GM19463 (cell line): Measurements from ENCODE around the gene SPATA32.

Experiments used
- ATAC-seq: cut with Tn5 transposase; IDR thresholded peaks from one replicate; pipeline ENCODE4 v1.9.1; 2021; ENCODE audit warnings: mild to moderate bottlenecking, moderate library complexity; ENCODE audit not compliant: unreplicated experiment

SPATA32 gene

DNA sequence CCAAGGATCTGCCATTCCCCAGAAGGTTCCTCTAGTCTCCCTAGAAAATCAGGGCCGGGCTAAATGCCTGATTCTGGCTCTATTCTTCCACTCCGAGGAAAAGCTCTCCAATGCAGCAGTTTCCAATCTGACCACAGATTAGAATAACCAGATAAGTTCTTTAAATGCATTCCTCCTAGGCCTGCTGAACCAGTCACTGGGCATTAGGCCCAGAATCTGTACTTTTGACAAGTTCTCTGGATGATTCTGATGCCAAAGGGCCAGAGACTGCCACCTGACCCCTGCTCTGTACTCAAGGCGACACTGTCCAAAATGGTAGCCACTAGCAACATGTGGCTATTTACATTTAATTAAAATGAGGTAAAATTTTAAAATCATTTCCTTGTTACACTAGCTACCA, 32.6 kb upstream of the SPATA32 start:
- no peak for ATAC-seq

DNA sequence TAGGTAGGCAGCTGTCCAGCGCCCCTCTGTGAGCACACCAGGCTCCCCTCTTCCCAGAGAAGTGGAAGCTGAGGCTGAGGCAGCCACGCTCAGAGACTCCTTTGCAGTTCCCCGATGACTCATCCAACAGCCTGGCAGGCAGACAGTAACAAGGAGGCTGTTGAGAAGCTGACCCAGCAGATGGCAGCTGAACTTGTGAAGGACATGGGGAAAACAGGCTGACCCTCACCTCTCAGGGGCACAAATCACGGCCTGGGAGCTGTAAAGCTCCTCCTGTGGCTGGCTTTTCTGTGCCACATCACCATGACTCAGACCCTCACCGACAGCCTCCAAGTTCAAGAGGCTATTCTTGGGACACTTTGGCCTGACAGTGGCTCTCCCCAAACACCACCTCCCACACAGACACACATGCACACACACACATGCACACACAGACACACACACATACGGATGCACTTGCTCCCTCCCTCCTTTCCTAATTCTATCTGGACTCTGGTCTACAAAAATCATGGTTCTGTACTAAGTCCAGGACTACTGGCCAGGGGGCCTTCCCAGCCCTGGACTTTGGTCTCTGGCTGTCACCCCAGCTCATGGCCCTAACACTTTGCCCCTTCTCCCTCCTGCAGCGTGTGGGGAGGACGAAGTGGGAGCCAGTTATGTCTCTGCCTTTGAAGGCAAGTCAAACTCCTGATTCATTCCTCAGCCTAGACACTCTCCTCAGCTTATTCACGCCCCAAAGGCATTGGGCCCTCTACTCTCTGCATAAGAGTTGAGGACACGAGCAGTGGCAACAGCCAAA, 31.7 kb upstream of the SPATA32 start:
- peak; percentile 57 for ATAC-seq

DNA sequence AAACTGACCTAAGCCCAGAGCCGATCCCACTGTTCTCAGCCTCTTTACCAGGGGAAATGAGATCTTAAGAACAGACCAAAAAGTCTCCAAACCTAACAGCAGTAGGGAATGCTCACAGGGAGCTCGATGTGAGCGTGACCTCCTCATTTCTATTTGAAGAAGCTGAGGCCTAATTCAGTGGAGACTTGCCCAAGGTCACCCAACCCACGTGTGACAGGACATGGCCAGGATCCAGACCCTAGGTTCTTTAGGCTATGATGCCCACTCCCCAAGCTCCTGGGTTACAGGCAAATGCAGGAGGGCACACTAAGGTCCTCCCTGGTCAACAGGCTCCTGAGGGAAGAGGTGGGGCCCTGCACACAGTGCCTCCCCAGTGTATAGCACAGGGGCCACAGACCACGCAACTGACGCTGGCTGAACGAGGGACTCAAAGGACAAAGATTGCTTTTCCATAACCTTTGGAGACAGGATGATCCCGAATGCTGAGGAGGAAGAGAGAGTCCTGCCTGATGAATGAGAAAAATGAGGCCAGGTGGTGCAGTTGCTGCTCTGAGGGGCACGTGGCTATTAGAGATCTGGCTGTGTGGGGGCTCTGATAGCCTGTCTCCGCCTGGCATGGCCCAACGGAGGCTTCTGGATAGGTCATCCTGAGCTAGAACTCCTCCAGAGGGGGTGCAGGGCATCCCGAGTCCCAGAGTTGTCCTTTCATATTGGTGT, 31.0 kb upstream of the SPATA32 start:
- no peak for ATAC-seq

DNA sequence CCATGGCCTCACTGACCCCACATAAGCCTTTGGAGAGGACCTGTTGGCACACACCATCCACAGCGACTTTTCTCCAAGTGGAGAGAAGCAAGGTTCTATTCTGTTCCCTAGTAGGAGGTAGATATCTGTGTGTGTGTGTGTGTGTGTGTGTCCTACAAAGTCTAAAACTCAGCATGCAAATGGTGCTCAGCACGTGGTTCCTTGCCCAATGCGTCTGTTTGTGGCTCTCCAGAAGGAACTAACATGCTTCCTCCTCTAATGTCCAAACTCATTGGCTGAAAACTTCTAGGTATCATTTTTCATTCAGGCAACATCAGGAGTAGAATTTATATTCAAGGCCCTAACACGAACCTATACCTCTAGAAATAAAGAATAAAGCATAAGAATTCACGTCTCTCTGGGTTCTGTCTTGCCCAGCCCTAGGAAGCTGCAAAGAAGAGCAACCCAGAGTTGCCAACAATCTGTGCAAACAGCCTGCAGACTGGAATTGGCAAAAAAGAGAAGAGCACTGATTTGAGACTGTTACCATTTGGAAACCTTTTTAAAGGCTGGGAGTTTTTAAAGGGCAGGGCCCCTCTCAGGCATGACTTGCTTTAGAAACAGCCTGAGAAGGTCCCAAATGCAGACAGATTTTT, 29.4 kb upstream of the SPATA32 start:
- no peak for ATAC-seq

DNA sequence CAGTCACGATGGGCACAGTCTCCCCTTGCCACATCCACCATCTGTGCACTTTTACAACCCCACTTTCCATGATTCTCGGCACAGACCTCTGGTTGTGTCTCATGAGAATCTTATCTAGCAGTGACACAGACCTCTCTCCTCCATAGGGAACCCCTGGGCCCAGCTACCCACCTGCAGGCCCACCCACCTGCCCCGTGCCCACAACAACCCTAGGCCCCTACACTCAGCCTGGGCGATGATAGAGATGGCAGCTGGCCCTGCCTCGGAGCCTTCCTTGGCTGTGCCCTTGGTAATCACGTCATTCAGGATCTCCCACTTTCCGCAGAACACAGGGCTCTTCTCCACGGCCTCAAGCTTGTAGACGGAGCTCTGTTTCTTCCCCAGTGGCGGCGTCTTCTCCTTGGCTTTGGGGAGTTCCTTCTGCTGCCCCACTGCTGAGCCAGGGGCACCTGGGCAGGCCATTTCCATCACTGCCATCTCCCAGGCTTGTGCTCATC, 28.4 kb upstream of the SPATA32 start:
- ATAC-seq: no peak

DNA sequence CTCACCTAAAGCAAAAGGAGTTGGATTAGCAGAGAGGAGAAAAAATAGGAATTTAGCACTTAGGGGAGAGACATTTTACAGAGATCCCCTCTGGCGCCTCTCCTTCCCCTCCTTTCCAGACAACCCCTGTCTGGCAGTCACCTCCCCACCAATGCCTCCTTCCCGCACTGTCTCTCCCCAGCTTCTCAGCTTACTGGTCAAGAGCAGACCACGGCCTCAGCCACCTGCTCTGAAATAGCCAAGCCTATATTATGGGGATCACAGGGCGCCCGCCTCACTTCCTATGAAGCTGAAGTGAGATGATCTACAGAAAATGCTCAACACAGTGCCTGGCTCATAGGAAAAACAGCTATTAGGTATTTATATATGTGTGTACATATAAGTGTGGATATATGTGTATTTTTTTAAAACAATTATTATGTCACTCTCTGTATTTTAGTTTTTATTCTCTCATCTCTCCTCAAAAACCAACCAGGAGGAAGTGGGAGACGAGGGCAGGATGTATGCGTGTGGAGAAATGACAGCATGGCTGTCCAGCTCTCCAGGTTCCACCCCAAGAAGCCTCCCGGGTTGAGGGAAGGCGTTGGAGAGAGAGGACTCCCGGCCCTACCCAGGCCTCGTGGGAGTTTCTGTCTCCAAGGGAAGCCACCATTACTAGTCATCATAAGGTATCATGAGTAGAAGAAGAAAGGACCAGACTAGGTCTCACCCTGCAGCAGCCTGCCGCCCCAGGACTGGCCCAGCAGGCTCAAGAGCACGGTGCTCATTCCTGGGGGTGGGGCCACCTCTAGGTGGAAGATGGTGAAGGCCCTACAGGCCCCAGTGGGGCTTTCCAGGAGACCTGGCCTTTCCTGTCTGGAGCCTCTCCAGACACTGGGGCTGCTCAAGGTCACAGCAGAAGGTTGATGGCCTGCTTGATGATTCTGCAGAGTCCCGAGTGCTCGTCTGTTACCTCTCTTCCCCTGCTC, 27.7 kb upstream of the SPATA32 start:
- ATAC-seq: no peak

DNA sequence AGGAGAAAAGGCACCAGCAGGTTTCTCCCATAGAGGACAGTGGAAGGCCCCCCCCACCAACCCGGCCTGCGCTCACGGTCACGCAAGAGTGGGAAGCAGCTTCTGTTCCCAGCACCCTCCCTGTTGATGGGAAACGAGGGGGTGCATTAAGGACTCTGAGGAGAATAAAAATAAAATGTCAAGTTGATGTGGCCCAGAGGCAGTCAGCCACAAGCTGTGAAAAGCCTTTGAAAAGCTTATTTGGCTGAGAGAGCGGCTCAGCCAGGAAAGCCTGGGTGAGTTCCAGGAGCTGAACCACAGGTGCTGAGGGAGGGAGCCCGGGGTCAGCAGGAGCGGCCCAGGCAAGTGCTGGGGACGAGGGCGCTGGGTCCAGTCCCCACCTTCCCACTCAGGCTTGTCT, 26.9 kb upstream of the SPATA32 start:
- no peak for ATAC-seq

DNA sequence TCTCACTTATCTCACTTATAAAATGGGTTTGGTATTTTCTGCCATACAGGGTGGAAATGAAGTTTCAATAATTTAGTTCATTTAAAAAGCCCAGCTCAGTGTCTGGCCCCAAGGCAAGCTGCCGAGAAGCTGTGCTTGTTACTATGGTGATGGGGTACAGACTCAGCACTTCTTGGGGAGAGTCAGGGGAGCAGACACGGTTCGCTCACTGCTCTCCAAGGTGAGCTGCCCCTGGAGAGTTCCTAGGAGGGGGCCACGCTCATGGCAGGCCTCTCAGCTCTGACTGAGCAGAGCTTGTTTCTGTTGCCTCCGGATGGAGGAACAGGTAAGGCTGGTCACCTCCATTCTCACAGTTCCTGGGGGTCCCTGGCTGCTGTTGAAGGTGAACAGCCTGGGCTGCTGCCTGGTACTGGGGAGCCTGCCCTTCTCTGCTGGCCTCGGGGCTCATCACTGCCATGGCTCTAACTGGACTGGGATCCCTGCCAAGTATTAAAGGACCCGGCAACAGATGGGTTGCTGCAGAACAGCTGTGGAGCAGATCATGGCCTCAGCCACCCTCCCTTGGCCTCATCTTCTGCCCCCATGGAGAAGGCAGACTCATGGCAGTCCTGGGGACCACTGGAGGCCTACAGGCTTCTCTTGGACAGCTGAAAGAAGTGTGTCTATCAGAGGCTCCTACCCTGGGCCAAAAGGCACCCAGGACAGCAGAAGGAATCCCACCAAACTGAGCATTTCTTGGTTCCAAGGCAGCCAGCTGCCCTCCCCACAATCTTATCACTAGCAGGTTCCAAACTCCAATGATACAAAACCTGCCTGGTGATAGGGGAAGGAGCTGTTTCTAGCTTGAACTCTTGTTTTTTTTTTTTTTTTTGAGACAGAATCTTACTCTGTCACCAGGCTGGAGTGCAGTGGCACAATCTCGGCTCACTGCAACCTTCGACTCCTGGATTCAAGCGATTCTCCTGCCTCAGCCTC, 25.9 kb upstream of the SPATA32 start:
- ATAC-seq: no peak

DNA sequence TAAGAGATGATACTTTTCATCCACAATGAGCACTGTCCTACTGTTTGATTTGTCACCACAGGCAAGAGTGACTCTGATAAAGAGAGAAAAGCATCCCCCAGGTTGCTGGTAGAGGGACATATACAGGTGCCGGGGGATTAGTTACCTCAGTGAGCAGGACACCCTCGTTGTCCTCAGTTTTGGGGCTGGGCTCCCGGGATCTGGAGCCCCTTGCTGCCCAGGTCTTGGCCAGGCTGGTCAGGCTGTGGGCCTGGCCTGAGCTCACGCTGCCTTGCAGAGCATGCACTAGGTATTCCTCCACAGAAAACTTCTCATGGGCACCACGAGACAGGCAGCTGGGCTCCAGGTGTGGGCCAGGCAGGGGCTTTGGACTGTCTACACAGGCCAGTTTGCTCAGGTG, 24.4 kb upstream of the SPATA32 start:
- ATAC-seq: no peak

DNA sequence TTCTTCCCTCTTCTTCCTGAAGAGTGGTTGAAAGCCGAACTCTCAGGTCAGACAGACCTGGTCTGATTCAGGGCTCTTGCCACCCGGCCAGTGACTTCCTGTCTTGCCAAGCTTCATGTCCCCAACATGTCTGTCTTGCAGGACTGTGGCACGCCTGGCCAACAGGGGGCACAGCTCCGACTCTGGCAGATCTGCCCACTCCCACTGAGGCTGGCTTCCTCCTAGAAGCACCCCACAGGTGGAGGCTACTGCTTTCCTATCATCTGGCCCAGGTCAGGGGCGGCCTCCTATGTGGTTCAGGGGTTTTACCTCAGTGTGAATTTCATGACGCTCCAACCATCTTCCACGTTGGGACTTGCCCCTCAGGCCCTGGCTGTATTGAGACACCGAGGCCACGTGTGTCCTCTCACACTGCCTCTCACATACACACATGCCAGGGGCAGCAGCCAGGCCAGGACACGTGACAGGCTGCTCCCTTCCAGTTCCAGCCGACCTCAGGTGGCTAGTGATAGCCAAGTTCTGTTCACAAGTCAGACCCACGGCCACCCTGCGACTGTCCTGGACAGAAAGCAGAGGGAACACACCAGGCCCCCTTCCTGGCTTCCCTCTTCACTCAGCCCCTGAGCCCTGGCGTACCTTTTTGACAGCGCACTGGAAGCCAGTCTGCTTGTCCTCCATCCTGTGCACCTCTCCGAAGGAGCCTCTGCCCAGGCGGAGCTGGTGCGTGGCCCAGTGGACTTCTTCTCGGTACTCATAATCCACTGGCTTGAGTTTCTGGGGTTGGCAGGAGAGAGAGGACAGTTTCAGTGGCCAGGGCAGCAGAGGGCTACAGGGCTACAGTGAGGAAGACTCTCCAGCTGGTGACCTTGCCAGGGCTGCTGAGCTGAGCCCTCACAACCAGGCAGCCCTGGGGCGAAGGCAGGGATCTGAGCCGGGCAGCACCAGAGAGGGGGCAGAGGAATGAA, 22.6 kb upstream of the SPATA32 start:
- no peak for ATAC-seq

DNA sequence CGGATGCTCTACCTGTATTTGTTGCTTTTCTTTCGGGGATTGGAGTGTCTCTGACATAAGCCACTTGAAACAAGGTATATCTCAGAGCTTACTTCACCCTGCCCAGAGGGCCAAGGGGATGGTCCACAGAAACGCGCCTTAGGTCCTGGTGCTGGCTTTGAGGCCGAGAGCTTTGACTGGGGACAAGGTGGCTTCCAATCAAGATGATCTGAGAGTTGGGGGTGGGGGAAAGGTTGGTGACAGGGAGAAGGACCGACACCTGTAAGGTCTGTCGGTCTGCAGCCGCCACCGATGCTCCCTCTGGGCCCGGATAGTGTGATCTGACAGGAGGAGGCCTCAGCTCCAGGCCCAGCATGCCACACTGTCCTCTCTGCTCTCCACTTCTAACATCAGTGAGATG, 21.8 kb upstream of the SPATA32 start:
- no peak for ATAC-seq

DNA sequence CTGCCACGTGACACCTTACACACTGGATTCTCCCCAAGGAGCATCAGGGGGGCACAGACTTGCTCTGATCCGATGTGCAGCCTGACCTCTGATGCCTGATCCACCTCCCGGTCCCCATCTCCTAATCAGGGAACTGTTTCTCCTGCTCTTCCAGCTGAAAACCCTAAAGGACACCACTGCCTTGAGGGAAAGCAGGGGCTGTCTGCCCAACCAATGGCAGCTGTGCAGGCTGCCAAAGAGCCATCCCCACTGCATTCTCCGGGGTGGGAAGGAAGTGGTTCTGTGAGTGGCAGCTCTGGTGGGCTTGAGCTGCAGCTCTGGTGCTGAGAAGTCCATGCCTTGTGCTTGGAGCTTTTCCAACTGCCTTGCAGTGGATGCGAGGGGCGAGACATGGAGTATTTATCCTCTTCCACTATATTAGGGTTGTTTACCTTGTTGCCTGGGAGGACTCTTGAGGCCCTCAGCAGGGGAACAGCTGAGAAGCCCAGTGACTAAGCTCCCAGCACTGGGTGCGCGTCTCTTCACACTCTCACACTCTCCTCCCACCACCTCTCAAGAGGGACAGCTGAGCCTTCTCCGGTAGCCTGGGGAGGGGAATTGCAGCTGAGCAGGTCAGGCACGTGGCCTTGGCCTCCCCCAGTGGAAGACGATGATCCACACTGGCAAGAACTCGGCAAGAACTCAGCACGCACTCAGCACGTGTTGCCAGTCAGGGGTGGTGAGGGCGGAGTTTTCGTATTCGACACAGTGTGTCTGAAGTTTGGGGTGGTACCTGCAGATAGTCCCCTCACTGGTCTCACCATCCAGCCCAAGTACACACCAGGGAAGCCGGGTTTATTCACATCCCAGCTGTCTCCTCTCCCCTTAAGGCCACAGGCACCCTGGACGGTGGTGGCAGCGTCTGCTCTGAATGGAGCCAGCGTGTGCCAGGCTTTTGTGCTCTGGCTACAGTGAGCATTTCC, 21.1 kb upstream of the SPATA32 start:
- no peak for ATAC-seq

DNA sequence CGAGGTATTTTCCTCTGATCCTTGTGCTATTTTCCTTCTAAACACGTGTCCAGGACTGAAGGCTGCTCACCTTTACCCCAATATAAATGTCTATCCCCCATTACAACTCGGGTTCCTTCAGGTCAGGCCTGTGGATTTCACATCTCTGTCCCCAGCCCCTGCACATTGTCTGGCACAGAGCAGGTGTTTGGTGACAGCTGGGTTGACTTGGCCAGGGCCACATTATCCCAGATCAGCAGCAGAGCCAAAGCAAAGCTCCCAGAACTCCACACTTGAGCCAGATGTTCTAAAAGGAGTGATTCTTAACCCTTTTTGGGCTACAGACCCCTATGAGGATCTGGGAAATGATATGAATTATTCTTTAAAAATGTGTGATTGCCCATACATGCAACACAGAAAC, 18.0 kb upstream of the SPATA32 start:
- ATAC-seq: no peak

DNA sequence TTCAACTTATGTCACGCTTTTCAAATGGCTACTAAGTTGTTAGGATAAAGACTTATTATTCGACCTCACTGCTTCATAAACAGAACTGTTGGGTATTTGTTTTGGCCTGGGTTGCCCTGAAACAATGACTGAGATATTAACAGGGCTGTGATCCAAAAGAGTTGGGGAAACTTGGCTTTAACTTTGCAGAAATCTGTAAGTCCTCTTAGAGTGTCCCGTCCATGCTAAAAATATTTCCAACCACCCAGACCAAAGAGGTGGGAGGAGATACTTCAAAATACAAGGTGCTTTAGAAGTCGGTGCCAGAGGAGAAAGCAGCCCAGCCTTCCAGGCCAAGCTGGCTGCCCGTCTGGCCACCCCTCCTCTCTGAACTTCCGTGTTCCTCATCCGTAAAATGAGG, 16.1 kb upstream of the SPATA32 start:
- ATAC-seq: no peak

DNA sequence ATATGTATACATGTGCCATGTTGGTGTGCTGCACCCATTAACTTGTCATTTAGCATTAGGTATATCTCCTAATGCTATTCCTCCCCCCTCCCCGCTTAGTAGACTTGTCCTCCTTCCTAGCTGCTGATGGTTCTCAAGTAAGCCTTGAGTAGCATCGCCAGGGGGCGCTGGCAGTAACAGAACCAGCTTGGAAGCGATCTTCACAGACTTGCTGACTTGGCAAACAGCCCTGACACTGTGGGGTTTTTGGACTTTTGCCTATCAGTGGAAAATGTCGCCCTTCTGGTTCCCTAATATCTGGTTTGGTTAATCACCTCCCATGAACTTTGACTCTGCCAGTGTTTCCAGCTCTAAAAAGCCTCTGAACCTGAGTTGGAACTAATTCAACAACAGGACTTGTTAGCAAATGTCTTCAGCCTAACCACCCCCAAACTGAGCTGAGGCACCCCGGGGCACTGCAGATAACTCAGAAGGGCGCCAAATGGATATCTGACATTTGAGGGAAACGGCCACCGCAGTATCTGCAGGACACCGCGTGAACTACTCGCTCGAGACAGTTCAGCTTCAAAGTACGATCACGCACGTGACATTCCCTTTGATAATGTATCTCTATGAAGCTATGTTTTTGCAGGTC, 15.4 kb upstream of the SPATA32 start:
- ATAC-seq: no peak

DNA sequence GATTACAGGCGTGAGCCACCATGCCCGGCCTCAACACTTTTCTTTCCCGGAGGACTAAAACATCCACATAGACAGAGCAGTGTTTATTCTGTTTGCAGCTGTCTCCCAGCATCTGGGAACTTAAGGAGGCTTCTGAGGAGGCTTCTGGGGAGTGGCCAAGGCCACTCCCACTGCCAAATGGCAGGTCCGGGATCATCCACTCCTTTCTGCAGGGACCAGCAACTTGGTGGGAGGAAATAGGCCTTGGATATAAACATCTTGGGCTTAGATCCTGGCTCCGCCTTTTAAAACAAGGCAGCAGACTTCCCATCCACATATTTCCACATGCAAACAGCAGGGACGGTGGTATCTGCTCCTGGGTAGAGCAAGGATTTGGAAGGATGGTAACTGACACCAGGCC, 14.1 kb upstream of the SPATA32 start:
- no peak for ATAC-seq

DNA sequence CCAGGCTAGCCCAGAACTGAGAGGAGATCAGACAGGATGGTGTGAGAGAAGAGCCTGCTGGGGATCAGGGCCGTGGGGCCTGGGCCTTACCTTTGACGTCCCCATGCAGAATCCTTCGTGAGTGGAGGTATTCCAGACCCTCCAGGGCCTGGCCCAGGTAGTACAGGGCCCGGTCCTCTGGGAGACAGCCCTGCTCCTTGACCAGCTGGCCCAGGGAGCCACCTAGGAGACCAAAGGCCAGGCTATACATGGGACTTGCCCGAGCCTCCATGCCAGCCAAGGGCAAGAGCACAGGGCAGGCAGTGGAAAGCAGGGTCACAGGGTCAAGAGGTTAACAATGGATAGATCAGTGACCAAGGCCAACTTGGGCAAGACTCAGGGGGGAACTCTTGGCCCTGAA, 12.1 kb upstream of the SPATA32 start:
- no peak for ATAC-seq
